Stimulated activated CD4-positive, alpha-beta T cell treated with anti-CD3 and anti-CD28 coated beads, Interleukin-1b, Interleukin-23, amount 100 ng/mL, for 48 hours (primary cell): ENCODE measurements around the gene MCCC2.
A peak's percentile ranks its signal among the peaks of the same experiment; 100 is the strongest.
"Not testable (repeated sequence)": the region's sequence is repeated elsewhere in the genome, so short reads cannot be mapped to it uniquely, and the experiment has no call there.

Experiments used
- DNase-seq: peaks from one replicate; pipeline ENCODE4 v3.0.0-alpha.2; 2020

The MCCC2 gene

DNA sequence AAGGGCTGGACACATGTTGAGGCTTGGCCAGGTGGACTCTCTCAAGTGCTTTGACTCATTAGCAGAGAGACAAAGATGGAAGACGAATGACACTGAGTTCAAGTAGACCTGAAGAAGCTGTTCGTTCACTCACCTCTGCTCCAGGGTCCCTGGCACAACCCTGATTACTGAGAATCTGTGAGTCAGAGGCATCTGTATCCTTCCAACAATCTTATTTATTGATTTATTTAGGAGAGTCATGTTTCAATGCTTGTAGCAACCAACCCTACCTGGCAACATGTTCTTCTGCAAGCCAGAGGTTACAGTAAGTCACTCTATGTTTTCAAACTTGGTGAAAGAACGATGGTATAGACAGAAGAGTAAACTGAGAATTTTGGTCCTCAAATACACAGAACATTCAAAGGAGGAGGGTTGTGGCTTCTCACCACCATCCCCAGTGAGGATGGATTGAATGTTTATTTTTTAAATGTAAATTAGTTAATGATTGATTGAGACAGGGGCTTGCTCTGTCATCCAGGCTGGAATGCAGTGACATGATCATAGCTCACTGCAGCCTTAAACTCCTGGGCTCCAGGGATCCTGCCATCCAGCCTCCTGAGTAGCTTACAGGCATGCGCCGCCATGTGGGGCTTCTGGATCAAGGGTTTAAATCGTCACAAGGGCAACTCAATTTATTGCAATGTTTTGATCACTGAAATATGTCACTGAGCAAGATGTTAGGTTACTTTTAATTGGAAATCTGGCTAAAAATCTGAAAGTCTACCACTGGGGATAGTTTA is 76.2 kb downstream of the MCCC2 start:
- no peak for DNase-seq

DNA sequence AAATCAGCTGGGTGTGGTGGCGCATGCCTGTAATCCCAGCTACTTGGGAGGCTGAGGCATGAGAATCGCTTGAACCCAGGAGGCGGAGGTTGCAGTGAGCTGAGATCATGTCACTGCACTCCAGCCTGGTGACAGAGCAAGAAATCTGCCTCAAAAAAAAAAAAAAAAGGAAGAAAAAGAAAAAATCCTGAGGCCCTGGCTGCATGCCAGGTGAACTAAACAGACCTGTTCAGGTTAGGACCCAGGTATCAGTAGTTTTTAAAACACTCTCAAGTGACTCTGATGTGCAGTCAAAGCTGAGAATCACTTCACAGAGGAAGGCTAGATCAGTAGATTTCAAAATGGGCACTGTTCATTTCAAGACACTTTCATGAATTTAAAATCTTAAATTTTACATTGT is 77.5 kb downstream of the MCCC2 start:
- not testable (repeated sequence) for DNase-seq

DNA sequence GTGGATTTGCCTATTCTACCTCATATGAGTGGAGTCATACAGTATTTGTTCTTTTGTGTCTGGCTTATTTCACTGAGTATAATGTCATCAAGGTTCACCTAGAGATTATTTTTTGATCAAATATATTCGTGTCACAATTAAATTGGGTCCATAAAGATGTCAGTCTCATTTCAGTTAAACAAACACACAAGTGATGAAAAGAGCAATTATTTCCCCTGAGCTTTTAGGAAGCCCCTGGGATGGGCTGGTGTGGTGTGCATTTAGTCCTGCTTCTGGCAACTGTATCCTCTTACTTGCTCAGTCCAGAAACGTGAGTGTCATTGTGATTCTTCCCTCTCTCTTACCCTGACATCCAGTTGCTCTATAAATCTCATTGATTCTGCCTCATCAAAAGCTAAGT is 79.2 kb downstream of the MCCC2 start:
- no peak for DNase-seq

DNA sequence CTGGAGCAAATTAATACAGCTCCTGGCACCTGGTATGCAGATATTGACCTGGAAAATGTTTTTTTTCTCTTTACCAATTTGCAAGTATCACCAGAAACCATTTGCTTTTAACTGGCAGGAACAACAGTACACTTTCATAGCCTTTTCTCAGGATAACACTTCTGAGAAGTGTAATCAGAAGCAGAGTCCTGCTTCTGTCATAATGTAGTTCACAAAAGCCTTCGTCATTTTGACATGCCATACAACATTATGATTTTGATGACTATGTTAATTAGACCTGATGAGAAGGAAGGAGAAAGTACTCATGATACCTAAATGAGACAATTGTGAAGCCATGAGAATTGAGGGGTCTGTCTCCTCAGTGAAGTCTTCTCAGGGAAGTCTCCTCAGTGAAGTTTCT is 90.8 kb downstream of the MCCC2 start:
- DNase-seq = no peak

DNA sequence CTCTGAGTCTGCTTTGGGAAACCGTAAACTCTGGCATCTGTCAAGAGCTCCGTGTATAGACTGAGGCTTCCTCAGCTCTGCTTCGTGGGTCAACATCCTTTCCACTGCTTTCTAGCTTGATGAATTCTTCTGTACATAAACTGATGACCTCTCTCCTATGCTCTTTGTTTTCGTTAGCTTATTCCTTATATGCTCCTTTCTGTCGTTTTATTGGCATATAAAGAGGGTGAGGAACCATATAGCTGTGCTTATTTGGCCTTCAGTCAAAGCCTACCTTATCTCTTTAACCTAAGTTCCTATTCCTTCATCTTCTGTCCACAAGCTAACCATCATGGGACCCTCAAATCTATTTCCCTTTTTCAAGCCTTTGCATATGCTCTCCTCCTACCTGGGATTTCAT is 92.6 kb downstream of the MCCC2 start:
- no peak for DNase-seq

DNA sequence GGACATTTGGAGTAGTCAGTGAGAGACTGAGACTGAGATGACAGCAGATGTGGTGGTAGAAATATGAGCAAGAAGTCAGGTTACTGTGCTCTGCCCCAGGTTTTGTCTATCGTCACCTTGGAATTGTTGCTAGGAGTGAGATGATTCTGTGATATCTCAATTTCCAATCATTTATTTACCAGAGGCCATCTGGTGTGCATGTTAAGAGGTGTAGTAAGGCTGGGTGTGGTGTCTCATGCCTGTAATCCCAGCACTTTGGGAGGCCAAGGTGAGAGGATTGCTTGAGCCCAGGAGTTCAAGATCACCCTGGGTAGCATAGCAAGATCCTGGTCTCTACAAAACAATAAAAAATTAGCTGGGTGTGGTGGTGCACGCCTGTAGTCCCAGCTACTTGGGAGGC is 93.4 kb downstream of the MCCC2 start:
- DNase-seq = no peak

DNA sequence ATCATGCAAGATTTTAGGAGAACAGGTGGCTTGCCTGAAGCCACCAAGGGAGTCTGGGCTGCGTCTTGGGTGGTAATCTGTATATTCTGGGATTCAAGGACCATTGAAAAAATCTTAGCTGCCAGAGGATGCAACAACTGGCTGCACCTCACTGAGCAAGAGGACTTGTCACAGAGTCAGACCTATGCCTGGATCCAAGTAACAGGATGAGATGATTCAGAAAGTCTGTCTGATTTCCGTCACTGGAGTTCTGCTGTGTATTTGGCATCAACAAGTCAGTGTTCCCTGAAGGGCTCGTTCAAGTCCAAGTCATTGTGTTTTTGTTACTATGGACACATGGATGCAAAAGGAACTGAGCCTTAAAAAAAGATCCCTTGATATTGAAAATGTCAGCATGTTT is 94.2 kb downstream of the MCCC2 start:
- no peak for DNase-seq

DNA sequence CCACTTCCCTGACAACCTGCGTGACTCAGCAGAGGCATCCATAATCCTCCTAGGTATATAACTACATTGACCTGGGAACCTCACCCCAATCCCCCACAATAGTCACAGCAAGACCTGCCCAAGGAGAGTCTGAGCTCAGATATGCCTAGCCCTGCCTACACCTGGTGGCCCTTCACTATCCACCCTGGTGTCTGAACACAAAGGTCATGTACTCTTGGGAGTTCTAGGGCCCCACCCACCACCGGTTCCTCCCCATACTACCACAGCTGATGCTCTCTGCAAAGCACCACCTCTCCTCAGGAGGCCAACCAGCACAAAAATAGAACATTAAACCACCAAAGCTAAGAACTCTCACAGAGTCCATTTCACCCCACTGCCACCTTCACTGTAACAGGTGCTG is 97.2 kb downstream of the MCCC2 start:
- no peak for DNase-seq

DNA sequence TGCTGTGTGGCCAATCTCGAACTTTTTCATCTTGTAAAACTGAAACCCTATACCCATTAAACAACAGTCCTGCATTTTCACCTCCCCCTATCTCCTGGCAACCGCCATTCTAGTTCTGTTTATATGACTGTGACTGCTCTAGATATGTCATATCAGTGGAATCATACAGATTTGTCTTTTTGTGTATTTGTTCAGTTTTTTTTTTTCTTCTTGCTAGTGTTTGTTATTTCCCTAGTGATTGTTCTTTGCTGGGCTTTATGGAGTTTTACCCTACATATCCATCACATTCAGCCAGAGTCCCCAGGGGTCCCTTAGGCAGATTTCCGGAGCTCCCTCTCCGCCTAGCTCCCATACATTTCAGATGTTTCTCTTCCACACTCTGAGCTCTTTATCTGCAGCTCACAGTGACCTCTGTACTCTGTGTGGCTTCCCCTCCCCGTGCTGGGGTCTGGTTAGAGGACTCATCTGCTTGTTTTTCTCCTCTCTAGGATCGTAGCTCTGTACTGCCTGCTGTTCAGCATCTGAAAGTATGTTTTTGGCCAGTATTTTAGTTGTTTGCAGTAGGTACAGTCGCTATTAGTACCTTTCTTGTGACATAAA is 106.8 kb downstream of the MCCC2 start:
- DNase-seq = no peak

DNA sequence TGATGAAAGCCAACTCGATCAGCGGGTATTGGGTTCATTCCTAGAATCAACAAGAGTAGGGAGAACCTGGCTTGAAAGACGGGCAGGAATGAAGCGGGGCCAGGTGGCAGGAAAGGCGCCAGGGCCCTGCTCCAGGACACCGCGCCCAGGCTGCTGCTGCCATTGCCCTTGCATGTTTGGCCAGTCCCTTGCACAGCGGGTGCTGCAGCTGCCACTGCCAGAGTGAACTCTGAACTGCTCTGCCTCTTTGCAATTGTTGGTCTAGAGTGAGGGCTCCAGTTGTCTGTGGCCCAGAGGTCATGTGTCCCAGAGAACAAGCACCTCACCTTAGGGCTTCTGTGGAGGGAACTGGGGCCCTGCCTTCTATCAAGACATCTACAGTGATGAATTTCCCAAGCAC is 107.9 kb downstream of the MCCC2 start:
- no peak for DNase-seq

DNA sequence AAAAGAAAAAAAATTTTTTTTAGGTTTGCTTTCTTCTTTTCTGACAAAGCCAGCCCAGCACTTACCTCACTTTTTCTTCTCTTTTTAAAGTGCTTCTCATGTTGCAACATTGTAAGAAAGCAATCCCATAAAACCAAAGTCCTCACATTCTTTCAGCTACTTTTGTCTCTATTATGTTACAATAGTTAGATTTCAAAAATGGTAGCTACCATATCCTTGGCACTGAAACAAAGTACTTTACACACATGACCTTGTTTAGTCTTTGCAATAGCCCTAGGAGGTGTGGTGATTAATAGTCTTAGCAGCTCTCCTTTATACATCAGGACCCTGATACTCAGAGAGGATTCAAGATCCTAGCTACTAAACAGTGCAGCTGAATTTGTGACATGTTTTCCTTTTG is 108.5 kb downstream of the MCCC2 start:
- DNase-seq = no peak

DNA sequence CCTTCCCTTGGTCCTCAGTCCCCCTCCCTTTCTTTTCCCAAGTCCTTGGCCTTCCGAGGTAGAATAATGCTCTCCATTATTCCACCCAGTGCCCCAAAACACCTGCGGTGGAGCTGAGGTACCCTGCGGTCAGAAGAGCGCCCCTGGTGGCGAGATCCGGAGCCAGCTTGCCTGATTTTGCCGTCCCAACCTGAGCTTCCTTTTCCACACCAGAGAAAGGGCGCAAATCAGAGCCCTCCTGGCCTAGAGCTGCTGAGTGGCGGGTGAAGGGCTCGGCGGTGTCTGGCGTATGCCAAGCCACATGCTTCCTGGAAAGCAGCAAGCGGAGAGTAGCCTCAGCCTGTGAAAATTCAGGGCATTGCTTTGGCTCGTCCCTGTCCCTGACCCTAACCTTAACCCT is 110.8 kb downstream of the MCCC2 start:
- DNase-seq = no peak

DNA sequence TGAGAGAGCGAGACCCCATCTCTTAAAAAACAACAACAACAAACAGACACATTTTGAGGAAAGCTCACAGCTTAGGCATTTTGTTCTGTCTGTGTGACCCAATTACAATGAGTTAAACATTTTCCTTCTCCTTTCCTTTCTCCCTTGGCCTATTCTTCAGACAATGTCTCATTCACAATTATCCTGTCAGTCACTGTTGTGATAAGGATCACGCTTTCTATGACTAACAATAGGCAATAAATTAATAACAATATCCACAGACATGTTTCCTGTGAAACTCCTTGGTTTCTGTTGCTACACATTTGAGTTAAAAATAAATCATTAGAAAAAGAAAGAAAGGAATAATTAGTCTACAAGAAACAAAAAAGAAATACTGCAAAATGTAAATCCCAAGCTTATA is 112.1 kb downstream of the MCCC2 start:
- DNase-seq = no peak

DNA sequence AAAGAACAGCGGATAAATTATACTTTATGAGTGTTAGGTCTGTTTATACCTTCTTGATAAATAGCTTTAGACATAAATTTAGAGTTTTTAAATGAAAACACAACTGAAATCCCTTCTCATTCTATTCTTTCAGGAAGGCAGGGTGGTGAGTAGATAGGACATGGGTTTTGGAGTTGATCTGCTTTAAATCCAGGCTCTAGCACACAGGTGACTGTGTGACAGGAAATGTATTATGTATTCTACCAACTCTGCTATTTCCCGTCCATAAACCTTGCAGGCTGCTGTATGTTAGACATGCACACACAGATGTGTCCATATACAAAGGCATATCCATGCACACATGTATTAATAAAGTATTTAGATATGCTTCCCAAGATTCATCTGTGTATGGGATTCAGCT is 112.6 kb downstream of the MCCC2 start:
- DNase-seq = no peak

DNA sequence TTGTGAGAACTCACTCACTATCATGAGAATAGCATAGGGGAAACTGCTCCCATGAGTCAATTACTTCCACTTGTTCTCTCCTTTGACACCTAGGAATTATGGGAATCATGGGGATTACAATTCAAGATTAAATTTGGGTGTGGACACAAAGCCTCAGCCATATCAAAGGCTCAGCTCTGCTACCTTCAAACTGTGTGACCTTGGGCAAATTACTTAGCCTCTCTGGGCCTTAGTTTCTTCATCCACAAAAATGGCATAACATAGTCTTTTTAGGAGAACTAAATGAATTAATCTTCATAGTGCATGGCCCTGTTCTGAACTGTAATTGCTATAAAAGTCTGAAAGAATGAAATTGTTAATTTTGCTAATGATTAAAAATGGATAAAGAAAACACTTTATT is 113.7 kb downstream of the MCCC2 start:
- DNase-seq = no peak

DNA sequence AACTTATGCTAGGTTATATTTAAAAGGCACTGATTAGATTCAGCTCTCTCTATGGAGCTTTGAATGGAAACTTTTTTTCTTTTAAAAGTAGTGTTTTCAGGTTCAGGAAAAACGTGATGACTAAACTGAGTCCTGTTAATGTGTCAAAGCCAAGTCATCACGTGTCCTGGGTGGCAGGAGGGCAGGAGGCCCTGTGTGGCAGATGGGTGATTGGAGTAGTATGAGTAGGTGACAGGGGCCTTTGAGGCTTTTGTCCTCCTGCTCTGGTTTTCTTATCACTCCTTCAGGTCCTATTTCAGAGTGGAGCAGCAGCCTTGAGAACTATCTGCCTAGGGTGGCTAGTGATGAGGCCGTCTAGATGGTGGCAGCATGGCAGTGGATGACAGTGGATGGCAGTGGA is 114.3 kb downstream of the MCCC2 start:
- peak; percentile 35 for DNase-seq

DNA sequence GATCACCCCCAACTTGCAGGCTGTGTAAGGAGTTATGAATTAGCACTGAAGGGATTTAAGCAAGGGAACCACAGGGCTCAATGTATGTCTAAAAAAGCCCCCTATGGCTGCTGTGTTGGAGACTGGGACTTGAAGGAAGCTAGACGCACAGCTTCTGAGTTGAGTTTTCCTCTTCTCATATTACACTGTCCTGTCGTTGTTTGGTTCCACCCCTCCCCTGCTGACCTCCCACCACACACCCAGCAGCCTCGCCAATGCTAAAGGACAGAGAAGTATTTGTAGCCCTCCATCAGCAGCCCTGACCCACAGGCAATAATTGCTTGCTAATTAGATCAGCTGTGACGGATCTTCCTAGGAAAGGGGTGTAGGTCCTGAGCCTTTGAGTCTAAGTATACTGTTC is 116.8 kb downstream of the MCCC2 start:
- no peak for DNase-seq

DNA sequence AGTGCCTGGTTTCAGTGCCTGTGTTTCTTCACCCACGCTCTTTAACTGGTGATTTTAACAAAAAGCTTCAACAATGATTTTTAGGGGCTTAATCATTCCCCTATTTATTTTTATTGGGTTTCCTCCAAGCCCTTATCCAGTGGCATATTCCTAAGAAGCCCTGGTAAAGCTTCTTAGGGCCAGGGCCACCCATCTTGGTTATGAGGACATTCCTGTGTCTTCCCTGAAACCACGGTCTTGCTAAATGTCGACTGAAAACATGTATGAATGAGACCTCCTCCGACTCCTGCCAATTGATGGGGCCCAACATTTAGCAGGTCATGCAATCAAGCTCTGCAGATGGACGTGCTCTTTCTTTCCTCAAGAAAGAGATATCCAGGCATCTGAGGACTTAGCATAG is 118.3 kb downstream of the MCCC2 start:
- no peak for DNase-seq

DNA sequence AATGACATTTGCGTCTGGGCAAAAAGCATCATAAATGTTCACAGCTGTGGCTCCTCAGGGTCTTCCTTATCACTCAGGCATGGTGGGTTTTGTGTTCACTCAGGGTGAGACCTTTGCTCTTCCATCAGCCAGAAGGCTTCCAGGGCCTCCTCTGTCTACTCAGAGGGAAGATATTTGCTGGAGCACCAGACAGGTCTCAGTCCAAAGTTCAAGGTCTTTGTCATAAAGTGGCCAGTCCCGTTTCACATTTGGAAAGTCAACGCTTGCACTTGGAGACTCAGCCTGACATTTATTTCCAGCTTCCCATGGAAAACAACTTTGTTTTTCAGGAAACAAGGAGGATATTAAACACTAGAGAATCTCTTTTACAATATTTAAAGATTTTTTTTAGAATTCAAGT is 119.8 kb downstream of the MCCC2 start:
- DNase-seq = no peak
